Upper lobe of right lung (tissue), 1 donor: Measurements from ENCODE around the gene C22orf39. TPM values are rescaled to one million over a fixed set of nuclear protein-coding genes. Genes with fewer than 3 reads are reported as not detected.

Experiments used
- ATAC-seq: fragments of 200-7000 bp; cut with Tn5 transposase; one replicate; pipeline ENCODE4 v1.9.1; 2020; ENCODE audit warnings: mild to moderate bottlenecking, moderate library complexity
- DNase-seq: peaks from one replicate; pipeline ENCODE4 v3.0.0-alpha.2; 2020
- H3K27ac ChIP-seq: fragments of 200-600 bp; one replicate; pipeline ENCODE4 v1.8.0; 2022
- H3K27me3 ChIP-seq: fragments of 200-600 bp; one replicate; pipeline ENCODE4 v1.8.0; 2022; ENCODE audit warnings: mild to moderate bottlenecking
- H3K36me3 ChIP-seq: fragments of 200-600 bp; one replicate; pipeline ENCODE4 v1.8.0; 2022
- H3K4me1 ChIP-seq: fragments of 200-600 bp; one replicate; pipeline ENCODE4 v1.8.0; 2022
- H3K4me3 ChIP-seq: fragments of 200-600 bp; one replicate; pipeline ENCODE4 v1.8.0; 2022; ENCODE audit warnings: mild to moderate bottlenecking
- H3K9me3 ChIP-seq: fragments of 200-600 bp; one replicate; pipeline ENCODE4 v1.8.0; 2022
- CTCF ChIP-seq: fragments of 200-600 bp; IDR thresholded peaks from one replicate; pipeline ENCODE4 v1.8.0; 2022; ENCODE audit warnings: antibody characterized with exemption
- intact Hi-C: fragments of 100-400 bp; cut with DNase I; formaldehyde crosslinking; loops from one replicate; pipeline ENCODE4 v1.11.0; 2022
- total RNA-seq: library from RNA; stranded (reverse); fragmentation: NEBNext Ultra II Directional; extraction: Animal tissue kit (Norgen Biotek cat#: 25700); gene quantifications from one replicate; pipeline ENCODE4 v1.2.1, GENCODE V29; 2021
- donor health status: DM: no; HTN: yes; CAD: no; lungs with severe emphysema.

C22orf39 gene
- total RNA-seq, 1 donor from 2014 or later = 35.6 TPM

GRCh38 chr22:19483481-19484244, 36.2 kb upstream of the C22orf39 start:
- intact Hi-C loops = no loop called here

GRCh38 chr22:19482297-19482696, 34.8 kb upstream of the C22orf39 start:
- no peak overlapping the region for H3K27ac ChIP-seq
- H3K4me3 ChIP-seq = no peak overlapping the region
- ATAC-seq (no peak), DNase-seq (no peak)
- H3K9me3 ChIP-seq = no peaks in the 10 kb centered on the region
- TF ChIP-seq CTCF = no peak
- H3K27me3 ChIP-seq = no peaks in the 10 kb centered on the region
- H3K4me1 ChIP-seq = peaks cover 14% of the 10 kb centered on the region
- intact Hi-C loops = no loop called here
- H3K36me3 ChIP-seq = no peaks in the 10 kb centered on the region

More at GRCh38 chr22:19483481-19484244, 36.2 kb upstream of the C22orf39 start:
- no peak overlapping the region for H3K27ac ChIP-seq
- H3K27me3 ChIP-seq = no peaks in the 10 kb centered on the region
- H3K36me3 ChIP-seq = no peaks in the 10 kb centered on the region
- DNase-seq (no peak), ATAC-seq (no peak)
- no peak overlapping the region for H3K4me3 ChIP-seq
- H3K4me1 ChIP-seq = peaks cover 5% of the 10 kb centered on the region
- no peaks in the 10 kb centered on the region for H3K9me3 ChIP-seq
- TF ChIP-seq CTCF = no peak

- Histone ChIP-seq H3K27me3 (no peaks in the 10 kb centered on the region), H3K4me1 (peaks cover 19% of the 10 kb centered on the region), H3K36me3 (no peaks in the 10 kb centered on the region), H3K27ac (no peak overlapping the region), H3K4me3 (no peak overlapping the region), H3K9me3 (no peaks in the 10 kb centered on the region)
- ATAC-seq (no peak), DNase-seq (no peak)
- intact Hi-C loops = no loop called here
- TF ChIP-seq CTCF = no peak
Observed at GRCh38 chr22:19480789-19481188, 33.3 kb upstream of the C22orf39 start.

DNA sequence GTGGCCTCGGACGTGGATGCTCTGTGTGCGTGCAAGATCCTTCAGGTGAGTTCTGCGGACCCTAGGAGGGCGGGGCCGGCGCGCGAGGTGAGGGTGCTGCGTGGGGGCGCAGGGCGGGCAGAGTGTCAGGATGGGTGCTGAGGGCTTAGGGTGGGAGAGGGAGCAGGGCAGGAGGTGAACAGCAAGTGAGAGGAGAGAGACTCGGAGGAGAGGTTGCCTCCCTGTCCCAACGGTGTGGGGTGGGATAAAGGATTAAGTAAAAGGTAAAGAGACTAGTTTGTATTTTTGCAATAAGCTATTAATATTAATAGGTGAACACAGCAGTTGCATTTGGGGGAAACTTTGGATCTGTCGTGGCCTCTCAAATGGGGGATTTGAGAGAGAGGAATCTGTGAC, 32.7 kb upstream of the C22orf39 start:
- H3K4me3 ChIP-seq = peak overlapping the region; percentile 85
- intact Hi-C loops = no loop called here
- peaks cover 19% of the 10 kb centered on the region for H3K4me1 ChIP-seq
- H3K27me3 ChIP-seq = no peaks in the 10 kb centered on the region
- no peaks in the 10 kb centered on the region for H3K36me3 ChIP-seq
- no peak for TF ChIP-seq CTCF
- no peak overlapping the region for H3K27ac ChIP-seq
- ATAC-seq (no peak), DNase-seq (no peak)
- H3K9me3 ChIP-seq = no peaks in the 10 kb centered on the region

GRCh38 chr22:19479355-19480172, 32.1 kb upstream of the C22orf39 start, which contains the start of gene CDC45:
Gene CDC45, plus strand, starts transcription at chr22:19479920. Its CDS starts 49 bp downstream, at chr22:19479969.
- Histone ChIP-seq H3K27ac (peak within 1 kb of the TSS; percentile 100), H3K4me1 (peaks cover 19% of the 10 kb centered on the region), H3K9me3 (no peaks in the 10 kb centered on the region), H3K36me3 (peaks cover 4% of the 10 kb centered on the region), H3K27me3 (no peaks in the 10 kb centered on the region), H3K4me3 (peak within 1 kb of the TSS; percentile 85)
- peak; percentile 97 for ATAC-seq
- TF ChIP-seq CTCF = no peak
- DNase-seq = peak; percentile 96
- intact Hi-C loops = no loop called here
